ENCODE results near the gene CTU2. TPM values are rescaled to one million over a fixed set of nuclear protein-coding genes. Genes with fewer than 3 reads are reported as not detected.

The CTU2 gene
- total and polyA plus RNA-seq, 8 donors, result 9.7 to 19.8 (median 14.0) TPM

GRCh38 chr16:88754912-88755744 lies 48.8 kb downstream of the CTU2 start:
- ATAC-seq (peak; percentile 11), DNase-seq (no peak)
- TF ChIP-seq, protein P1, sequence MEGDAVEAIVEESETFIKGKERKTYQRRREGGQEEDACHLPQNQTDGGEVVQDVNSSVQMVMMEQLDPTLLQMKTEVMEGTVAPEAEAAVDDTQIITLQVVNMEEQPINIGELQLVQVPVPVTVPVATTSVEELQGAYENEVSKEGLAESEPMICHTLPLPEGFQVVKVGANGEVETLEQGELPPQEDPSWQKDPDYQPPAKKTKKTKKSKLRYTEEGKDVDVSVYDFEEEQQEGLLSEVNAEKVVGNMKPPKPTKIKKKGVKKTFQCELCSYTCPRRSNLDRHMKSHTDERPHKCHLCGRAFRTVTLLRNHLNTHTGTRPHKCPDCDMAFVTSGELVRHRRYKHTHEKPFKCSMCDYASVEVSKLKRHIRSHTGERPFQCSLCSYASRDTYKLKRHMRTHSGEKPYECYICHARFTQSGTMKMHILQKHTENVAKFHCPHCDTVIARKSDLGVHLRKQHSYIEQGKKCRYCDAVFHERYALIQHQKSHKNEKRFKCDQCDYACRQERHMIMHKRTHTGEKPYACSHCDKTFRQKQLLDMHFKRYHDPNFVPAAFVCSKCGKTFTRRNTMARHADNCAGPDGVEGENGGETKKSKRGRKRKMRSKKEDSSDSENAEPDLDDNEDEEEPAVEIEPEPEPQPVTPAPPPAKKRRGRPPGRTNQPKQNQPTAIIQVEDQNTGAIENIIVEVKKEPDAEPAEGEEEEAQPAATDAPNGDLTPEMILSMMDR (IDR thresholded peaks at IDR 0.05), result peak in 1 of 2 donors; percentile 46
- intact Hi-C loops (cut with DNase I), result no loop called here
- H3K4me3 ChIP-seq, result no peak overlapping the region
- no peaks in the 10 kb centered on the region for H3K9me3 ChIP-seq
- H3K36me3 ChIP-seq, result peaks cover 0 to 13% of the 10 kb centered on the region in 2 donors
- peaks cover 10 to 42% of the 10 kb centered on the region in 2 donors for H3K4me1 ChIP-seq
- H3K27me3 ChIP-seq, result no peaks in the 10 kb centered on the region
- no peak overlapping the region for H3K27ac ChIP-seq

- H3K4me3 ChIP-seq, result no peak overlapping the region
- H3K36me3 ChIP-seq, result peaks cover 0 to 13% of the 10 kb centered on the region in 2 donors
- no peaks in the 10 kb centered on the region for H3K27me3 ChIP-seq
- H3K4me1 ChIP-seq, result peaks cover 10 to 49% of the 10 kb centered on the region in 2 donors
- no peak overlapping the region for H3K27ac ChIP-seq
- TF ChIP-seq, protein P1 (IDR thresholded peaks at IDR 0.05), result no peak
- DNase-seq (no peak), ATAC-seq (no peak)
- no peaks in the 10 kb centered on the region for H3K9me3 ChIP-seq
- intact Hi-C loops (cut with DNase I), result no loop called here
Measured at GRCh38 chr16:88755745-88756443, 49.6 kb downstream of the CTU2 start.

DNA sequence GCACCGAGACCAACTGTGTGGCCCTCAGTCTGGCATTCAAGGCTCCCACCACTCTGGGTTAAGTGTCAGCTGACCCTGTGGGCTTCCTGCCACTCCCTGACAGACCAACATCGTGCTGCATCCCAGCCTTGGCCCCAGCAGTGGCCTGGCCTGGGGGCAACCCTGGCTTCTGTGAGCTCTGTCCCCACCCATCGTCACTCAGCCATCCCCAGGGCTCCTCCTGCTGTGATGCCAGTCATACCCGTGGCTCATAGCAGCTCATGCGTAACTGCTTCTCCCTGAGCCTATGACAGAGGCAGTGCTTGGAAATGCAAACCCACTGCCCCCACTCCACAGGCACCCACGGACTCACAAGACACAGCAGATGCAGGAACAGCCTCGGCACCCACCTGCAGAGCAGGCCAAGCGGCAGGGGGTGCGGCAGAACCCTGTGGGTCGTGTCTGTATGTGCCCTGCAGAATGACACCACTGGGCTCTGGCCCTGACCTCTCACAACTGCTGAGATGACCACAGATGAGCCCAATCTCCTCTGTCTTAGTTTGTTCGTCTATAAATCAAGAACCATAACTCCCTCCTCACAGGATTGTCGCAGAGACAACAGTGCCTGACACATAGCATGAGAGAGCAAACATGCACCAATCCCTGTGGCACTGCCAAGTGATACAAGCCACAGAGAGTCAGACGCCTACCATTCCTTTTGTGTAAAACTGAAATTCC lies 52.1 kb downstream of the CTU2 start:
- no peaks in the 10 kb centered on the region for H3K27me3 ChIP-seq
- intact Hi-C loops (cut with DNase I), result no loop called here
- H3K9me3 ChIP-seq, result no peaks in the 10 kb centered on the region
- no peak for DNase-seq
- TF ChIP-seq, protein P1 (IDR thresholded peaks at IDR 0.05), result no peak
- H3K27ac ChIP-seq, result no peak overlapping the region
- H3K36me3 ChIP-seq, result peaks cover 0 to 3% of the 10 kb centered on the region in 2 donors
- H3K4me1 ChIP-seq, result peaks cover 10 to 74% of the 10 kb centered on the region in 2 donors
- no peak overlapping the region for H3K4me3 ChIP-seq
- ATAC-seq, result no peak

GRCh38 chr16:88758944-88759244 lies 52.6 kb downstream of the CTU2 start:
- Histone ChIP-seq H3K27me3 (no peaks in the 10 kb centered on the region), H3K4me1 (peaks cover 10 to 79% of the 10 kb centered on the region in 2 donors), H3K9me3 (no peaks in the 10 kb centered on the region), H3K36me3 (peaks cover 0 to 4% of the 10 kb centered on the region in 2 donors), H3K4me3 (no peak overlapping the region), H3K27ac (peak overlapping the region in 1 of 2 donors; percentile 75)
- TF ChIP-seq, protein P1 (IDR thresholded peaks at IDR 0.05), result no peak
- ATAC-seq (no peak), DNase-seq (no peak)
- intact Hi-C loops (cut with DNase I), result no loop called here
